Measurements from ENCODE around the gene ADCY2.

DNA sequence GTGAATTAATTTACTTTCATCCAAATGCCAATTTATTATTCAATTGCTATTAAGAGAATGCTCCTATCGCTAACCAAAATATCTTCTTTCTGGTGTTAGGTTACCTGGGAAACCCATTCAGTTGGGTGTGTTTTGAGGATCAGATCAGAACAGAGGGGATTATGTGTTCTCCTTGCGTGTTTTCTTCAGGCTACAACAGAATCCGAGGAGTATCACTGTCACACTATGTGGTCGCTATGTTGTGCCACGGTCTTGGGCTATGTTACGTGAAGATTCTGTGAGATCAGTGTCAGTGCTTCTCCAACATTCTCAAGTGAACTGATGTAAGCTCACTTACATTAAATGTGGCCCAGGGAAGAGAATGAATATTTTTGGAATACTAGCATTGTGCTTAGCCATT lies 39.0 kb downstream of the ADCY2 start:
- no peak for TF ChIP-seq POLR2A (IDR thresholded peaks at IDR 0.05; ENCODE audit: low read length)
- TF ChIP-seq GATA1 (IDR thresholded peaks at IDR 0.05; ENCODE audit: low read depth, low read length): no peak
